Panc1 (cell line): ENCODE results near the gene PPP1R16B.

ENCODE experiments used
- POLR2AphosphoS5 ChIP-seq: IDR thresholded peaks from 2 replicates; pipeline ENCODE4 v1.6.1; 2012; ENCODE audit warnings: mild to moderate bottlenecking, low read depth, low read length, moderate library complexity
- SIN3A ChIP-seq: IDR thresholded peaks from 2 replicates; pipeline ENCODE4 v1.6.1; 2012; ENCODE audit warnings: low read depth, mild to moderate bottlenecking, low read length, moderate library complexity, borderline replicate concordance; ENCODE audit not compliant: insufficient read depth
- TCF7L2 ChIP-seq: IDR thresholded peaks from 2 replicates; pipeline ENCODE4 v1.6.1; 2011; ENCODE audit warnings: mild to moderate bottlenecking, low read depth, low read length, inconsistent platforms
- TF ChIP-seq, protein P1 (sequence below): fragments of 450-650 bp; IDR thresholded peaks from 2 replicates; pipeline ENCODE4 v1.5.1; 2017; ENCODE audit warnings: mild to moderate bottlenecking
- TF ChIP-seq, protein P2 (sequence below), 2 experiments: IDR thresholded peaks; 2 replicates each; pipeline ENCODE4 v1.6.1; 2011 to 2012; ENCODE audit warnings: low read depth in 2 of 2, control low read depth in 1 of 2, low read length in 1 of 2, mild to moderate bottlenecking in 1 of 2, moderate library complexity in 1 of 2; ENCODE audit not compliant: insufficient read depth in 1 of 2

GRCh38 chr20:38766071-38766470, 39.4 kb upstream of the PPP1R16B start:
- TF ChIP-seq, protein P1, sequence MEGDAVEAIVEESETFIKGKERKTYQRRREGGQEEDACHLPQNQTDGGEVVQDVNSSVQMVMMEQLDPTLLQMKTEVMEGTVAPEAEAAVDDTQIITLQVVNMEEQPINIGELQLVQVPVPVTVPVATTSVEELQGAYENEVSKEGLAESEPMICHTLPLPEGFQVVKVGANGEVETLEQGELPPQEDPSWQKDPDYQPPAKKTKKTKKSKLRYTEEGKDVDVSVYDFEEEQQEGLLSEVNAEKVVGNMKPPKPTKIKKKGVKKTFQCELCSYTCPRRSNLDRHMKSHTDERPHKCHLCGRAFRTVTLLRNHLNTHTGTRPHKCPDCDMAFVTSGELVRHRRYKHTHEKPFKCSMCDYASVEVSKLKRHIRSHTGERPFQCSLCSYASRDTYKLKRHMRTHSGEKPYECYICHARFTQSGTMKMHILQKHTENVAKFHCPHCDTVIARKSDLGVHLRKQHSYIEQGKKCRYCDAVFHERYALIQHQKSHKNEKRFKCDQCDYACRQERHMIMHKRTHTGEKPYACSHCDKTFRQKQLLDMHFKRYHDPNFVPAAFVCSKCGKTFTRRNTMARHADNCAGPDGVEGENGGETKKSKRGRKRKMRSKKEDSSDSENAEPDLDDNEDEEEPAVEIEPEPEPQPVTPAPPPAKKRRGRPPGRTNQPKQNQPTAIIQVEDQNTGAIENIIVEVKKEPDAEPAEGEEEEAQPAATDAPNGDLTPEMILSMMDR: no peak
- TF ChIP-seq POLR2AphosphoS5: no peak
- no peak for TF ChIP-seq TCF7L2
- TF ChIP-seq SIN3A: no peak
- TF ChIP-seq, protein P2, sequence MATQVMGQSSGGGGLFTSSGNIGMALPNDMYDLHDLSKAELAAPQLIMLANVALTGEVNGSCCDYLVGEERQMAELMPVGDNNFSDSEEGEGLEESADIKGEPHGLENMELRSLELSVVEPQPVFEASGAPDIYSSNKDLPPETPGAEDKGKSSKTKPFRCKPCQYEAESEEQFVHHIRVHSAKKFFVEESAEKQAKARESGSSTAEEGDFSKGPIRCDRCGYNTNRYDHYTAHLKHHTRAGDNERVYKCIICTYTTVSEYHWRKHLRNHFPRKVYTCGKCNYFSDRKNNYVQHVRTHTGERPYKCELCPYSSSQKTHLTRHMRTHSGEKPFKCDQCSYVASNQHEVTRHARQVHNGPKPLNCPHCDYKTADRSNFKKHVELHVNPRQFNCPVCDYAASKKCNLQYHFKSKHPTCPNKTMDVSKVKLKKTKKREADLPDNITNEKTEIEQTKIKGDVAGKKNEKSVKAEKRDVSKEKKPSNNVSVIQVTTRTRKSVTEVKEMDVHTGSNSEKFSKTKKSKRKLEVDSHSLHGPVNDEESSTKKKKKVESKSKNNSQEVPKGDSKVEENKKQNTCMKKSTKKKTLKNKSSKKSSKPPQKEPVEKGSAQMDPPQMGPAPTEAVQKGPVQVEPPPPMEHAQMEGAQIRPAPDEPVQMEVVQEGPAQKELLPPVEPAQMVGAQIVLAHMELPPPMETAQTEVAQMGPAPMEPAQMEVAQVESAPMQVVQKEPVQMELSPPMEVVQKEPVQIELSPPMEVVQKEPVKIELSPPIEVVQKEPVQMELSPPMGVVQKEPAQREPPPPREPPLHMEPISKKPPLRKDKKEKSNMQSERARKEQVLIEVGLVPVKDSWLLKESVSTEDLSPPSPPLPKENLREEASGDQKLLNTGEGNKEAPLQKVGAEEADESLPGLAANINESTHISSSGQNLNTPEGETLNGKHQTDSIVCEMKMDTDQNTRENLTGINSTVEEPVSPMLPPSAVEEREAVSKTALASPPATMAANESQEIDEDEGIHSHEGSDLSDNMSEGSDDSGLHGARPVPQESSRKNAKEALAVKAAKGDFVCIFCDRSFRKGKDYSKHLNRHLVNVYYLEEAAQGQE (IDR thresholded peaks at IDR 0.05; ENCODE audit: insufficient read depth in 1 of 2, low read depth in 2 of 2, low read length in 1 of 2): no peak
